AG09309 (cell line): ENCODE results near the gene MACROD1.
"Not testable (repeated sequence)": the region's sequence is repeated elsewhere in the genome, so short reads cannot be mapped to it uniquely, and the experiment has no call there.

Experiments used
- DNase-seq: peaks from one replicate; pipeline ENCODE4 v3.0.0-alpha.2; 2010; ENCODE audit warnings: low read depth
- H3K4me3 ChIP-seq: 2 replicates; pipeline ENCODE4 v1.5.1; 2011; ENCODE audit warnings: mild to moderate bottlenecking, low read depth, low read length, moderate library complexity; ENCODE audit not compliant: control insufficient read depth
- TF ChIP-seq, protein P1 (sequence below): IDR thresholded peaks from 2 replicates; pipeline ENCODE4 v1.5.1; 2011; ENCODE audit warnings: mild to moderate bottlenecking, low read depth, low read length, inconsistent platforms; ENCODE audit not compliant: insufficient read depth, control insufficient read depth; ENCODE audit errors: missing control alignments

The MACROD1 gene

GRCh38 chr11:63978551-63979239 is 187.2 kb downstream of the MACROD1 start:
- H3K4me3 ChIP-seq, result no peak overlapping the region
- TF ChIP-seq, protein P1, sequence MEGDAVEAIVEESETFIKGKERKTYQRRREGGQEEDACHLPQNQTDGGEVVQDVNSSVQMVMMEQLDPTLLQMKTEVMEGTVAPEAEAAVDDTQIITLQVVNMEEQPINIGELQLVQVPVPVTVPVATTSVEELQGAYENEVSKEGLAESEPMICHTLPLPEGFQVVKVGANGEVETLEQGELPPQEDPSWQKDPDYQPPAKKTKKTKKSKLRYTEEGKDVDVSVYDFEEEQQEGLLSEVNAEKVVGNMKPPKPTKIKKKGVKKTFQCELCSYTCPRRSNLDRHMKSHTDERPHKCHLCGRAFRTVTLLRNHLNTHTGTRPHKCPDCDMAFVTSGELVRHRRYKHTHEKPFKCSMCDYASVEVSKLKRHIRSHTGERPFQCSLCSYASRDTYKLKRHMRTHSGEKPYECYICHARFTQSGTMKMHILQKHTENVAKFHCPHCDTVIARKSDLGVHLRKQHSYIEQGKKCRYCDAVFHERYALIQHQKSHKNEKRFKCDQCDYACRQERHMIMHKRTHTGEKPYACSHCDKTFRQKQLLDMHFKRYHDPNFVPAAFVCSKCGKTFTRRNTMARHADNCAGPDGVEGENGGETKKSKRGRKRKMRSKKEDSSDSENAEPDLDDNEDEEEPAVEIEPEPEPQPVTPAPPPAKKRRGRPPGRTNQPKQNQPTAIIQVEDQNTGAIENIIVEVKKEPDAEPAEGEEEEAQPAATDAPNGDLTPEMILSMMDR, result no peak
- no peak for DNase-seq

DNA sequence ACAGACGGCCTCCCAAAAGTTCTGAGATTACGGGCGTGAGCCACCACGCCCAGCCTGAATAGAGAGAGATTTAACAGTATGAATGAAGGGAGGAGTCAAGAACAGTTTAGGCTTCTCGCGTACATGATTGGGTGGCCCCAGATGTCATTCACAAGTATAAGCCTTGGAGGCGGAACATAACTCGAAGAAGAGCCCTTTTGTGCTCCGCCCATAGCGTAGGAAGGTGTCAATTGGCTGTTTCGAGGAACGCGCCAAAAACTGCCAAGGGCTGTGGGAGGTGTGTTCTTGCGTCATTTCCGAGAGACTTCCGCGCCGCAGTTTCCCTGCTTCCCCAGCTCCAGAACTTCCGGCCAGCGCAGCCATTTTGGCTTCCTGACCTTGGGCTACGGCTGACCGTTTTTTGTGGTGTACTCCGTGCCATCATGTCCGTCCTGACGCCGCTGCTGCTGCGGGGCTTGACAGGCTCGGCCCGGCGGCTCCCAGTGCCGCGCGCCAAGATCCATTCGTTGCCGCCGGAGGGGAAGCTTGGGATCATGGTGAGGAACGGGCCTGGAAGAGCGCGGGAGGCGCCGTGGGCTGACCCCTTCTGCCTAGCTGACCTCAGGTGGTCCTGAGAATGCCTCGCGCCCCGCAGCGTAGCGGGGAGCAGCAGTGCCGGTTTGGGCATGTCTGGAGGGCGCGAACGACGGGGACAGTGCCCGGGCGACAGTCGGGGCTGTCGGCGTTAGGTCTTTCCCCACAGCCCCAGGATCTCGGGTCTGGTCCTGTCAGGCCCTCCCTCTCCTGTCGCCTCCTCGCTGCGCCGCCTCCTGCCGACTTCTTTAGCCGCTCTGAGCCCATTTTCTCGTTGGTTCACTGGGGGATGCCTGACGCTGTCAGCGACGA is 191.4 kb downstream of the MACROD1 start, which contains the start of gene COX8A:
Gene COX8A, plus strand, starts transcription at position 362 of the 885 bp plus-strand sequence. Its CDS starts 61 bp downstream, at position 423.
- peak; percentile 99 for DNase-seq
- TF ChIP-seq, protein P1, result peak; percentile 12
- H3K4me3 ChIP-seq, result peak within 1 kb of the TSS; percentile 92

DNA sequence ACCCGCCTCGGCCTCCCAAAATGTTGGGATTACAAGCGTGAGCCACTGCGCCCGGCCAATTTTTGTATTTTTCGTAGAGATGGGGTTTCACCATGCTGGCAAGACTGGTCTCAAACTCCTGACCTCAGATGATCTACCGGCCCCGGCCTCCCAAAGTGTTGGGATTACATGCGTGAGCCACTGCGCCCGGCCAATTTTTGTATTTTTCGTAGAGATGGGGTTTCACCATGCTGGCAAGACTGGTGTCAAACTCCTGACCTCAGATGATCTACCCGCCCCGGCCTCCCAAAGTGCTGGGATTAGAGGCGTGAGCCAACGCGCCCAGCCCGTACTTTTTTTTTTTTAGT is 192.0 kb downstream of the MACROD1 start:
- H3K4me3 ChIP-seq, DNase-seq: not testable (repeated sequence)

GRCh38 chr11:63970902-63971301 is 195.0 kb downstream of the MACROD1 start:
- H3K4me3 ChIP-seq, result no peak overlapping the region
- DNase-seq, result no peak
- TF ChIP-seq, protein P1, result no peak

GRCh38 chr11:63969461-63969860 is 196.5 kb downstream of the MACROD1 start:
- H3K4me3 ChIP-seq, result no peak overlapping the region
- no peak for DNase-seq

DNA sequence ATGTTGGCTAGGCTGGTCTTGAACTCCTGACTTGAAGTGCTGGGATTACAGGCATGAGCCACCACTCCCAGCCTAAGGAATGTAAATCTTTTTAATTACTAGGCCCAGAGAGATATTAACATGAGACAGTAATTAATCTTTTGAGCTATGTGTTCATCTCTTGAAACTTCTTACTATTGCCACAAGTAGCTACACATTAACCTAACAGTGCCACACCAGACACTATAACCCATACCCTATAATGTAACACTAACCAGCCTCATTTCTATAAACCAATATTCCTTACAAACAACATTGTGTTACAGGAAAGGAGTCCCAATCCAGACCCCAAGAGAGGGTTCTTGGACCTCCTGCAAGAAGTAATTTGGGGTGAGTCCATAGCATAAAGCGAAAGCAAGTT is 199.5 kb downstream of the MACROD1 start:
- TF ChIP-seq, protein P1, result no peak
- no peak for DNase-seq
- no peak overlapping the region for H3K4me3 ChIP-seq

More at GRCh38 chr11:63969461-63969860, 196.5 kb downstream of the MACROD1 start:
- TF ChIP-seq, protein P1, result no peak

DNA sequence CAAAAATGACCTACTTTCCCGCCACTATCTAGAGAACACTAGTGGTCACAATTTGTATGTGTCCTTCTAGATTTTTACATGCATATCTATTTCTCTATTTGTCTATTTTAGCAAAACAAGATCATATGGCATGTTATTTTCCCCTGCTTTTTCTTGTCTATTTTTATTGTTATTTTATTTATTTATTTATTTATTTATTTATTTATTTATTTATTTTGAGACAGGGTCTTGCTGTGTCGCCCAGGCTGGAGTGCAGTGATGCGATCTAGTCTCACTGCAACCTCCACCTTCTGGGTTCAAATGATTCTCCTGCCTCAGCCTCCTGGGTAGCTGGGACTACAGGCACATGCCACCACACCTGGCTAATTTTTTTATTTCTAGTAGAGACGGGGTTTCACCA is 202.0 kb downstream of the MACROD1 start:
- not testable (repeated sequence) for DNase-seq, H3K4me3 ChIP-seq
